Mesothelial cell of epicardium (in vitro differentiated cells): Measurements from ENCODE around the gene SYT4. TPM values are rescaled to one million over a fixed set of nuclear protein-coding genes. Genes with fewer than 3 reads are reported as not detected.

Experiments
- DNase-seq, 2 experiments: peaks; one replicate each; pipeline ENCODE4 v3.0.0; 2021; ENCODE audit warnings: low spot score in 2 of 2; ENCODE audit not compliant: unreplicated experiment in 2 of 2
- H3K27ac Mint-ChIP-seq: 2 replicates; pipeline ENCODE4 v1.8.0; 2021; ENCODE audit warnings: mixed read lengths
- H3K27me3 Mint-ChIP-seq: 2 replicates; pipeline ENCODE4 v1.8.0; 2021; ENCODE audit warnings: low read depth, mixed read lengths
- H3K36me3 Mint-ChIP-seq: 2 replicates; pipeline ENCODE4 v1.8.0; 2021; ENCODE audit warnings: mixed read lengths
- H3K4me1 Mint-ChIP-seq: 2 replicates; pipeline ENCODE4 v1.8.0; 2021; ENCODE audit warnings: mixed read lengths
- H3K4me3 Mint-ChIP-seq: 2 replicates; pipeline ENCODE4 v1.8.0; 2021; ENCODE audit warnings: mild to moderate bottlenecking, moderate library complexity, mixed read lengths
- H3K9me3 Mint-ChIP-seq: 2 replicates; pipeline ENCODE4 v1.8.0; 2021; ENCODE audit warnings: mixed read lengths
- CTCF ChIP-seq: fragments of 200-600 bp; sonication (generic); IDR thresholded peaks from one replicate; pipeline ENCODE4 v1.5.0; 2021; ENCODE audit warnings: antibody characterized with exemption; ENCODE audit not compliant: unreplicated experiment
- total RNA-seq: library from RNA; stranded (reverse); gene quantifications from 3 replicates; pipeline ENCODE4 v1.2.1, GENCODE V29; 2021

Gene SYT4
- total RNA-seq, 1 donor from 2014 or later = 0.74 TPM

GRCh38 chr18:43283299-43283698 lies 6.0 kb upstream of the SYT4 start:
- no peak for DNase-seq
- Mint-ChIP-seq H3K27ac (no peak overlapping the region), H3K27me3 (peaks cover 12% of the 10 kb centered on the region), H3K36me3 (no peaks in the 10 kb centered on the region), H3K9me3 (peaks cover 5% of the 10 kb centered on the region), H3K4me1 (peaks cover 5% of the 10 kb centered on the region), H3K4me3 (no peak overlapping the region)
- TF ChIP-seq CTCF = no peak

GRCh38 chr18:43279015-43279744 lies 1.9 kb upstream of the SYT4 start:
- Mint-ChIP-seq H3K27me3 (peaks cover 27% of the 10 kb centered on the region), H3K9me3 (no peaks in the 10 kb centered on the region), H3K36me3 (no peaks in the 10 kb centered on the region), H3K27ac (no peak overlapping the region), H3K4me3 (no peak overlapping the region), H3K4me1 (peaks cover 15% of the 10 kb centered on the region)
- no peak for TF ChIP-seq CTCF
- DNase-seq = no peak

- H3K9me3 Mint-ChIP-seq = no peaks in the 10 kb centered on the region
- TF ChIP-seq CTCF = no peak
- peaks cover 27% of the 10 kb centered on the region for H3K27me3 Mint-ChIP-seq
- no peak for DNase-seq
- no peak overlapping the region for H3K4me3 Mint-ChIP-seq
- no peak overlapping the region for H3K27ac Mint-ChIP-seq
- H3K36me3 Mint-ChIP-seq = no peaks in the 10 kb centered on the region
- H3K4me1 Mint-ChIP-seq = peaks cover 18% of the 10 kb centered on the region
These were observed 1.1 kb upstream of the SYT4 start for GRCh38 chr18:43278355-43278754.

- H3K4me1 Mint-ChIP-seq = peaks cover 21% of the 10 kb centered on the region
- H3K27ac Mint-ChIP-seq = no peak overlapping the region
- no peak for DNase-seq
- no peaks in the 10 kb centered on the region for H3K9me3 Mint-ChIP-seq
- no peak overlapping the region for H3K4me3 Mint-ChIP-seq
- peaks cover 27% of the 10 kb centered on the region for H3K27me3 Mint-ChIP-seq
- H3K36me3 Mint-ChIP-seq = no peaks in the 10 kb centered on the region
- TF ChIP-seq CTCF = no peak
These were observed 799 bp downstream of the SYT4 start for GRCh38 chr18:43276491-43276890.

GRCh38 chr18:43275546-43275945 lies 1.7 kb downstream of the SYT4 start:
- H3K9me3 Mint-ChIP-seq = no peaks in the 10 kb centered on the region
- no peak overlapping the region for H3K4me3 Mint-ChIP-seq
- no peak for TF ChIP-seq CTCF
- H3K27me3 Mint-ChIP-seq = peaks cover 27% of the 10 kb centered on the region
- H3K36me3 Mint-ChIP-seq = no peaks in the 10 kb centered on the region
- peaks cover 25% of the 10 kb centered on the region for H3K4me1 Mint-ChIP-seq
- H3K27ac Mint-ChIP-seq = no peak overlapping the region
- DNase-seq = no peak

- TF ChIP-seq CTCF = no peak
- Mint-ChIP-seq H3K27me3 (peaks cover 27% of the 10 kb centered on the region), H3K9me3 (no peaks in the 10 kb centered on the region), H3K27ac (no peak overlapping the region), H3K4me1 (peaks cover 25% of the 10 kb centered on the region), H3K36me3 (no peaks in the 10 kb centered on the region), H3K4me3 (no peak overlapping the region)
- no peak for DNase-seq
These were observed 2.8 kb downstream of the SYT4 start for GRCh38 chr18:43274526-43274925.
